ENCODE measurements around the gene MMRN2. TPM values are rescaled to one million over a fixed set of nuclear protein-coding genes. Genes with fewer than 3 reads are reported as not detected.
A peak's percentile ranks its signal among the peaks of the same experiment; 100 is the strongest.
"Not testable (repeated sequence)": the region's sequence is repeated elsewhere in the genome, so short reads cannot be mapped to it uniquely, and the experiment has no call there.

Gene MMRN2
- total and polyA plus RNA-seq, 4 donors: 1.7 to 12.1 (median 8.6) TPM

DNA sequence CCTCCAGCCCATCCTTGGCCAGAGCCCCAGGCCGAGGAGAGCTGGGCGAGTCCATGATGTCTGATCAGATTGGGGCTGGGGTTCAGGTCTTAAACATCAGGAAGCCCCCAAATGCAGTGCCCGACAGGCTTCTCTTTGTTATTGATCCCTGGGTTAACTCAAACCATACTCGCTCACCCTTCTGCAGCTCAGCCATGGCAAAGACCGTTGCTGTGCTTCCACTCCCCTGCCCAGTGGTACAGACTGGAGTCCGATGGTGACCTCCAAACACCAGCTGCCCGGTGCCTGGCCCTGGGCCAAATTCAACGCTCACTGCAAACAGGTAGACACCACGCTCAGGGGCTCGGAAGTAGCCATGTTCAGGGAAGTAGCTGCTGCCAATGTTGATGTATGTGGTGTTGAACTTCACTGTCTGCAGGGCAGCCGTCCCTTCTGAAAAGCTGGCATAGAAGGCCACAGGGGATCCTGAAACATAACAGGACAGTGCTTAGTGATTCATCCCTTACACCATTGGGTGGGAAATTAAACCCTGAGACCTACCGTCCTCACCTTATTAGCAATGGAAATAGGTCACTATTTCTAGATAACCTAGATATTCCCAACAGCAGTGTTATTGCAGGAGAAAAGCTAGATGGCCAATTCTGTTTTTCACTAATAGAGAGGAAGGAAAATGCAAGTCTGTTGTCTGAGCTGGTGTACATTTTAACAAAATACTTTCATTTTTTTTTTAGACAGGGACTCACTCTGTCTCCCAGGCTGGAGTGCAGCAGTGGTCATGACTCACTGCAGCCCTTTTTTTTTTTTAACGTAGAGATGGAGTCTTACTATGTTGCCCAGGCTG lies 20.5 kb downstream of the MMRN2 start:
- TF ChIP-seq NR2F2 (IDR thresholded peaks at IDR 0.05) (no peak), HNF4A (conservative IDR thresholded peaks at IDR 0.05) (no peak), TAF1 (conservative IDR thresholded peaks at IDR 0.05) (no peak), SP1 (IDR thresholded peaks at IDR 0.05) (no peak), FOXA1 (IDR thresholded peaks at IDR 0.05) (no peak), RXRA (IDR thresholded peaks at IDR 0.05) (no peak), RAD21 (IDR thresholded peaks at IDR 0.05) (no peak), GABPA (IDR thresholded peaks at IDR 0.05 in 1 of 2, conservative IDR thresholded peaks at IDR 0.05 in 1 of 2) (no peak), HNF4G (IDR thresholded peaks at IDR 0.05) (no peak), YY1 (IDR thresholded peaks at IDR 0.05) (no peak), JUND (IDR thresholded peaks at IDR 0.05) (no peak), EGR1 (IDR thresholded peaks at IDR 0.05; ENCODE audit: low read depth in 2 of 2) (no peak), FOXA2 (IDR thresholded peaks at IDR 0.05) (no peak)
- TF ChIP-seq, protein P1, sequence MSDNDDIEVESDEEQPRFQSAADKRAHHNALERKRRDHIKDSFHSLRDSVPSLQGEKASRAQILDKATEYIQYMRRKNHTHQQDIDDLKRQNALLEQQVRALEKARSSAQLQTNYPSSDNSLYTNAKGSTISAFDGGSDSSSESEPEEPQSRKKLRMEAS (IDR thresholded peaks at IDR 0.05): no peak
- TF ChIP-seq, protein P2, sequence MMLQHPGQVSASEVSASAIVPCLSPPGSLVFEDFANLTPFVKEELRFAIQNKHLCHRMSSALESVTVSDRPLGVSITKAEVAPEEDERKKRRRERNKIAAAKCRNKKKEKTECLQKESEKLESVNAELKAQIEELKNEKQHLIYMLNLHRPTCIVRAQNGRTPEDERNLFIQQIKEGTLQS (IDR thresholded peaks at IDR 0.05): no peak
- TF ChIP-seq, protein P3, sequence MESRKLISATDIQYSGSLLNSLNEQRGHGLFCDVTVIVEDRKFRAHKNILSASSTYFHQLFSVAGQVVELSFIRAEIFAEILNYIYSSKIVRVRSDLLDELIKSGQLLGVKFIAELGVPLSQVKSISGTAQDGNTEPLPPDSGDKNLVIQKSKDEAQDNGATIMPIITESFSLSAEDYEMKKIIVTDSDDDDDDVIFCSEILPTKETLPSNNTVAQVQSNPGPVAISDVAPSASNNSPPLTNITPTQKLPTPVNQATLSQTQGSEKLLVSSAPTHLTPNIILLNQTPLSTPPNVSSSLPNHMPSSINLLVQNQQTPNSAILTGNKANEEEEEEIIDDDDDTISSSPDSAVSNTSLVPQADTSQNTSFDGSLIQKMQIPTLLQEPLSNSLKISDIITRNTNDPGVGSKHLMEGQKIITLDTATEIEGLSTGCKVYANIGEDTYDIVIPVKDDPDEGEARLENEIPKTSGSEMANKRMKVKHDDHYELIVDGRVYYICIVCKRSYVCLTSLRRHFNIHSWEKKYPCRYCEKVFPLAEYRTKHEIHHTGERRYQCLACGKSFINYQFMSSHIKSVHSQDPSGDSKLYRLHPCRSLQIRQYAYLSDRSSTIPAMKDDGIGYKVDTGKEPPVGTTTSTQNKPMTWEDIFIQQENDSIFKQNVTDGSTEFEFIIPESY (IDR thresholded peaks at IDR 0.05): no peak
- TF ChIP-seq, protein P4, sequence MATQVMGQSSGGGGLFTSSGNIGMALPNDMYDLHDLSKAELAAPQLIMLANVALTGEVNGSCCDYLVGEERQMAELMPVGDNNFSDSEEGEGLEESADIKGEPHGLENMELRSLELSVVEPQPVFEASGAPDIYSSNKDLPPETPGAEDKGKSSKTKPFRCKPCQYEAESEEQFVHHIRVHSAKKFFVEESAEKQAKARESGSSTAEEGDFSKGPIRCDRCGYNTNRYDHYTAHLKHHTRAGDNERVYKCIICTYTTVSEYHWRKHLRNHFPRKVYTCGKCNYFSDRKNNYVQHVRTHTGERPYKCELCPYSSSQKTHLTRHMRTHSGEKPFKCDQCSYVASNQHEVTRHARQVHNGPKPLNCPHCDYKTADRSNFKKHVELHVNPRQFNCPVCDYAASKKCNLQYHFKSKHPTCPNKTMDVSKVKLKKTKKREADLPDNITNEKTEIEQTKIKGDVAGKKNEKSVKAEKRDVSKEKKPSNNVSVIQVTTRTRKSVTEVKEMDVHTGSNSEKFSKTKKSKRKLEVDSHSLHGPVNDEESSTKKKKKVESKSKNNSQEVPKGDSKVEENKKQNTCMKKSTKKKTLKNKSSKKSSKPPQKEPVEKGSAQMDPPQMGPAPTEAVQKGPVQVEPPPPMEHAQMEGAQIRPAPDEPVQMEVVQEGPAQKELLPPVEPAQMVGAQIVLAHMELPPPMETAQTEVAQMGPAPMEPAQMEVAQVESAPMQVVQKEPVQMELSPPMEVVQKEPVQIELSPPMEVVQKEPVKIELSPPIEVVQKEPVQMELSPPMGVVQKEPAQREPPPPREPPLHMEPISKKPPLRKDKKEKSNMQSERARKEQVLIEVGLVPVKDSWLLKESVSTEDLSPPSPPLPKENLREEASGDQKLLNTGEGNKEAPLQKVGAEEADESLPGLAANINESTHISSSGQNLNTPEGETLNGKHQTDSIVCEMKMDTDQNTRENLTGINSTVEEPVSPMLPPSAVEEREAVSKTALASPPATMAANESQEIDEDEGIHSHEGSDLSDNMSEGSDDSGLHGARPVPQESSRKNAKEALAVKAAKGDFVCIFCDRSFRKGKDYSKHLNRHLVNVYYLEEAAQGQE (IDR thresholded peaks at IDR 0.05): no peak
- TF ChIP-seq, protein P5, sequence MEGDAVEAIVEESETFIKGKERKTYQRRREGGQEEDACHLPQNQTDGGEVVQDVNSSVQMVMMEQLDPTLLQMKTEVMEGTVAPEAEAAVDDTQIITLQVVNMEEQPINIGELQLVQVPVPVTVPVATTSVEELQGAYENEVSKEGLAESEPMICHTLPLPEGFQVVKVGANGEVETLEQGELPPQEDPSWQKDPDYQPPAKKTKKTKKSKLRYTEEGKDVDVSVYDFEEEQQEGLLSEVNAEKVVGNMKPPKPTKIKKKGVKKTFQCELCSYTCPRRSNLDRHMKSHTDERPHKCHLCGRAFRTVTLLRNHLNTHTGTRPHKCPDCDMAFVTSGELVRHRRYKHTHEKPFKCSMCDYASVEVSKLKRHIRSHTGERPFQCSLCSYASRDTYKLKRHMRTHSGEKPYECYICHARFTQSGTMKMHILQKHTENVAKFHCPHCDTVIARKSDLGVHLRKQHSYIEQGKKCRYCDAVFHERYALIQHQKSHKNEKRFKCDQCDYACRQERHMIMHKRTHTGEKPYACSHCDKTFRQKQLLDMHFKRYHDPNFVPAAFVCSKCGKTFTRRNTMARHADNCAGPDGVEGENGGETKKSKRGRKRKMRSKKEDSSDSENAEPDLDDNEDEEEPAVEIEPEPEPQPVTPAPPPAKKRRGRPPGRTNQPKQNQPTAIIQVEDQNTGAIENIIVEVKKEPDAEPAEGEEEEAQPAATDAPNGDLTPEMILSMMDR (IDR thresholded peaks at IDR 0.05; ENCODE audit: low read depth, low read length, missing input control): no peak
- Histone ChIP-seq H3K4me3 (ENCODE audit: low read depth in 1 of 3, low read length in 3 of 3) (no peak overlapping the region), H3K36me3 (ENCODE audit: control insufficient read depth in 4 of 4, insufficient read depth in 3 of 4, low read depth in 1 of 4, low read length in 3 of 4) (no peaks in the 10 kb centered on the region), H3K9me3 (ENCODE audit: control insufficient read depth in 4 of 4, low read length in 3 of 4) (no peaks in the 10 kb centered on the region), H3K4me1 (ENCODE audit: control insufficient read depth in 4 of 4, insufficient read depth in 4 of 4, low read length in 3 of 4) (peaks cover 3 to 25% (median 10%) of the 10 kb centered on the region in 4 donors), H3K27me3 (ENCODE audit: control insufficient read depth in 4 of 4, insufficient read depth in 4 of 4, low read length in 3 of 4) (no peaks in the 10 kb centered on the region), H3K9ac (ENCODE audit: low read depth in 1 of 2, low read length in 2 of 2) (no peak overlapping the region), H3K27ac (ENCODE audit: low read depth in 1 of 2, low read length in 2 of 2) (no peak overlapping the region)
- DNase-seq (ENCODE audit: low spot score): no peak
- 62% methylated on average over 13 of the region's 13 CpGs for WGBS

DNA sequence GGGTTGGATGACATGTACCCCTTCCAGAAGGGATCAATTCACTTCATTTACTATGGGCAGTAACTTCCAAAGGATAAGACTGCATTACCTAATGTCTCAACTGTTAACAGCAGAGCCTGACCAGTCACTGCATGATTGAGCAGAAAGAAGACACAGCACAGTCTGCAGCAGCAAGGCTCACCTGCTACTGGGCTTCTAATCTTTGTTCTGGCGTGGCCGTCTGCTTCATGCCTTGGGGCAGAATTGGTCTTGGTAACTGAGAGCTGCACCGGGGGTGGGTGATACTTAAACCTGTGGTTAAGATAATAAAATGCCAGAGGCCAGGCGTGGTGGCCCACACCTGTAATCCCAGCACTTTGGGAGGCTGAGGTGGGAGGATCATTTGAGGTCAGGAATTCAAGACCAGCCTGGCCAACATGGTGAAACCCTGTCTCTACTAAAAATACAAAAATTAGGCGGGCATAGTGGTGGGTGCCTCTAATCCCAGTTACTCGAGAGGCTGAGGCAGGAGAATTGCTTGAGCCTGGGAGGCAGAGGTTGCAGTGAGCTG lies 23.2 kb downstream of the MMRN2 start:
- 87% methylated on average over 6 of the region's 6 CpGs for WGBS
- H3K27ac ChIP-seq (ENCODE audit: low read depth in 1 of 2, low read length in 2 of 2): peak overlapping the region in 1 of 2 donors; percentile 39
- peaks cover 2 to 21% (median 6%) of the 10 kb centered on the region in 4 donors for H3K4me1 ChIP-seq (ENCODE audit: control insufficient read depth in 4 of 4, insufficient read depth in 4 of 4, low read length in 3 of 4)
- H3K4me3 ChIP-seq (ENCODE audit: low read depth in 1 of 3, low read length in 3 of 3); DNase-seq (ENCODE audit: low spot score); H3K27me3 ChIP-seq (ENCODE audit: control insufficient read depth in 4 of 4, insufficient read depth in 4 of 4, low read length in 3 of 4); H3K9me3 ChIP-seq (ENCODE audit: control insufficient read depth in 4 of 4, low read length in 3 of 4); H3K9ac ChIP-seq (ENCODE audit: low read depth in 1 of 2, low read length in 2 of 2); H3K36me3 ChIP-seq (ENCODE audit: control insufficient read depth in 4 of 4, insufficient read depth in 3 of 4, low read depth in 1 of 4, low read length in 3 of 4): not testable (repeated sequence)

All from liver (tissue), 9 donors.